ENCODE measurements around the gene PLEKHF1.

DNA sequence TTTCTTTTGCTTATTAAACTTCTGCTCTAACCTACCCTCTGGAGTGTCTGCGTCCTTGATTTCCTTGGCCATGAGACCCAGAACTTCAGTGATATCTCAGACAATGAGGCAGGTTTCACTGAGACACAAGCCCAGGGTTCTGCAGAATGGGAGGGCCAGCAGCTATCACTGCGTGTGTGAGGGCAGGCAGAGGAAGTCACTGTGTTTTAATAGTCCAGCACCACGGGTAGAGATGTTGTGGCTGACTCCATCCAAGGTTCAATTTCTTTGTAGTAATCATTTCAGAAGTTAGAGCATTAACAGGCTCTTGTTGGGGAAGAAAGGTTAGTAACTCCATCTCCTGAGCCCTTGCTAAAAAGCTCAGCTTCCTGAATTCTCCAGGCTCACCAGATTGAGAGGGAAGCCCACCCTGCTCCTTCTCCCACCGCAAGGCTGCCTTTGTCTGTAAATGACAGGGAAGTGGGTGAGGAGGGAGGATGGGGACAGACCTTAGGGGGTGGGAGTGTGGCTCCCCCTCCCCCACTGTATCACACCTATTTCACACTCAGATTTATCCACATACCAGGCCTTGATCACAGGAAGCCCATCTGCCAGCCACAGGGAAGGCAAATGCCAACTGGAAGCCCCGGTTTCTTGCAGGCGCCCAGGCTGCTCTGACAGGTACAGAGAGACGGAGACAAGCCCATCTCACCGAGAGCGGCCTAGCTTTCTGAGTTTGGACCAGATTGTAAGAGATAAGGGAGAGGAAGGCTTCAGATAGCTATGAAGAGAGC lies 47.7 kb downstream of the PLEKHF1 start:
- TF ChIP-seq POLR2A (IDR thresholded peaks at IDR 0.05), result no peak
- TF ChIP-seq, protein P1, sequence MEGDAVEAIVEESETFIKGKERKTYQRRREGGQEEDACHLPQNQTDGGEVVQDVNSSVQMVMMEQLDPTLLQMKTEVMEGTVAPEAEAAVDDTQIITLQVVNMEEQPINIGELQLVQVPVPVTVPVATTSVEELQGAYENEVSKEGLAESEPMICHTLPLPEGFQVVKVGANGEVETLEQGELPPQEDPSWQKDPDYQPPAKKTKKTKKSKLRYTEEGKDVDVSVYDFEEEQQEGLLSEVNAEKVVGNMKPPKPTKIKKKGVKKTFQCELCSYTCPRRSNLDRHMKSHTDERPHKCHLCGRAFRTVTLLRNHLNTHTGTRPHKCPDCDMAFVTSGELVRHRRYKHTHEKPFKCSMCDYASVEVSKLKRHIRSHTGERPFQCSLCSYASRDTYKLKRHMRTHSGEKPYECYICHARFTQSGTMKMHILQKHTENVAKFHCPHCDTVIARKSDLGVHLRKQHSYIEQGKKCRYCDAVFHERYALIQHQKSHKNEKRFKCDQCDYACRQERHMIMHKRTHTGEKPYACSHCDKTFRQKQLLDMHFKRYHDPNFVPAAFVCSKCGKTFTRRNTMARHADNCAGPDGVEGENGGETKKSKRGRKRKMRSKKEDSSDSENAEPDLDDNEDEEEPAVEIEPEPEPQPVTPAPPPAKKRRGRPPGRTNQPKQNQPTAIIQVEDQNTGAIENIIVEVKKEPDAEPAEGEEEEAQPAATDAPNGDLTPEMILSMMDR (IDR thresholded peaks at IDR 0.05), result no peak
